NCI-H2196 (cell line): ENCODE data around the gene FUOM.

Experiments used
- DNase-seq: peaks from one replicate; lab custom pipeline; 2025; ENCODE audit not compliant: unreplicated experiment; lab: John Stamatoyannopoulos, UW

Gene FUOM

GRCh38 chr10:133353202-133353959, 4.4 kb downstream of the FUOM start:
- no peak for DNase-seq

- DNase-seq = no peak
These were observed 6.2 kb downstream of the FUOM start for GRCh38 chr10:133351408-133352318.

GRCh38 chr10:133350950-133351329, 6.9 kb downstream of the FUOM start:
- no peak for DNase-seq

GRCh38 chr10:133350283-133350949, 7.4 kb downstream of the FUOM start:
- DNase-seq = no peak

GRCh38 chr10:133349577-133350011, 8.2 kb downstream of the FUOM start:
- DNase-seq = no peak

- DNase-seq = no peak
These were observed 8.7 kb downstream of the FUOM start for GRCh38 chr10:133349160-133349568.

- no peak for DNase-seq
These were observed 9.9 kb downstream of the FUOM start for GRCh38 chr10:133347710-133348517.

- DNase-seq = no peak
These were observed 11.4 kb downstream of the FUOM start for GRCh38 chr10:133346413-133346812.

GRCh38 chr10:133344236-133344635, 13.6 kb downstream of the FUOM start:
- DNase-seq = no peak

- DNase-seq = no peak
These were observed 14.3 kb downstream of the FUOM start for GRCh38 chr10:133343558-133343957.

- no peak for DNase-seq
These were observed 14.9 kb downstream of the FUOM start for GRCh38 chr10:133342942-133343341.

GRCh38 chr10:133341983-133342382, 15.8 kb downstream of the FUOM start:
- no peak for DNase-seq

- DNase-seq = no peak
These were observed 18.0 kb downstream of the FUOM start for GRCh38 chr10:133339708-133340380.

GRCh38 chr10:133338080-133339071, 19.4 kb downstream of the FUOM start:
- no peak for DNase-seq

- no peak for DNase-seq
These were observed 20.5 kb downstream of the FUOM start for GRCh38 chr10:133337370-133337725.

GRCh38 chr10:133336577-133337369, 21.0 kb downstream of the FUOM start, which contains the start of gene CALY:
Gene CALY (minus strand): TSS chr10:133336896. CDS start chr10:133328989, 7,907 bp downstream.
- DNase-seq = peak; percentile 27

GRCh38 chr10:133336118-133336576, 21.7 kb downstream of the FUOM start:
- DNase-seq = no peak
